ENCODE data around the gene EHF. TPM values are rescaled to one million over a fixed set of nuclear protein-coding genes. Genes with fewer than 3 reads are reported as not detected.
A peak's percentile ranks its signal among the peaks of the same experiment; 100 is the strongest.

EHF gene
- total and polyA plus RNA-seq, 9 of the 15 experiments (the other 6 are each of a cell fraction or from before 2014, with no cell fraction given): 0.04 to 0.54 (median 0.37) TPM

DNA sequence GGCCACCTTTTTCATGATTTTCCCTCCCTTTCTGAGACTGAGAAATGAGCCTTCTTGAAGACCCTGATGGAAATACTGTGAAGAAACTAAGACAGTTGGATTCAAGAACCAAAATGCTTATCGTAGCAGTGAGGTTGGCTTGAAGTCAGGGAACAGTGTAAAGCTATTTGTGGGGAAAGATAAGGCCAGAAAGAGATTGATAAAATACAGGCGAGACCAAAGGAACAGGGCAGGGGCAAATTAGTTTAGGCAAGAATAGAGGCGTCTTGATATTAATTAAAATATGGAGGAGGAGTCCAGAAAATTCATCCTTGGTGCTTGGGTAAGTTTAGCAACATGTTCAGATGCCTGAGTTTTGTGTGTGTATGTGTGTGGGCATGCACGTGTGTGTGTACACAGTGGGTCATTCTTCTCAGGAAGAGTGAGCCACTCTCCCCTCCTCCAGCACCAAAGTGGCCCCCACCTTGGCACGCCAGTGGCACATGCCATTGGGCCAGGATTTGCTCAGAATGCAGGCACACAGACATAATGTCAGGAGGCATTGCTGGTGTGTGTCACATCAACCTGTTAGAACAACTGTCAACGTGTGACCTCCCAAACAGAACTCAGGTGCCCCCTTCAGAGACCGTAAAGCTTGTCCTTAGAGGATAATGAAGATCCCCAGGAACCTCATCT is 3.9 kb upstream of the EHF start (continued):
- TF ChIP-seq, protein P1, sequence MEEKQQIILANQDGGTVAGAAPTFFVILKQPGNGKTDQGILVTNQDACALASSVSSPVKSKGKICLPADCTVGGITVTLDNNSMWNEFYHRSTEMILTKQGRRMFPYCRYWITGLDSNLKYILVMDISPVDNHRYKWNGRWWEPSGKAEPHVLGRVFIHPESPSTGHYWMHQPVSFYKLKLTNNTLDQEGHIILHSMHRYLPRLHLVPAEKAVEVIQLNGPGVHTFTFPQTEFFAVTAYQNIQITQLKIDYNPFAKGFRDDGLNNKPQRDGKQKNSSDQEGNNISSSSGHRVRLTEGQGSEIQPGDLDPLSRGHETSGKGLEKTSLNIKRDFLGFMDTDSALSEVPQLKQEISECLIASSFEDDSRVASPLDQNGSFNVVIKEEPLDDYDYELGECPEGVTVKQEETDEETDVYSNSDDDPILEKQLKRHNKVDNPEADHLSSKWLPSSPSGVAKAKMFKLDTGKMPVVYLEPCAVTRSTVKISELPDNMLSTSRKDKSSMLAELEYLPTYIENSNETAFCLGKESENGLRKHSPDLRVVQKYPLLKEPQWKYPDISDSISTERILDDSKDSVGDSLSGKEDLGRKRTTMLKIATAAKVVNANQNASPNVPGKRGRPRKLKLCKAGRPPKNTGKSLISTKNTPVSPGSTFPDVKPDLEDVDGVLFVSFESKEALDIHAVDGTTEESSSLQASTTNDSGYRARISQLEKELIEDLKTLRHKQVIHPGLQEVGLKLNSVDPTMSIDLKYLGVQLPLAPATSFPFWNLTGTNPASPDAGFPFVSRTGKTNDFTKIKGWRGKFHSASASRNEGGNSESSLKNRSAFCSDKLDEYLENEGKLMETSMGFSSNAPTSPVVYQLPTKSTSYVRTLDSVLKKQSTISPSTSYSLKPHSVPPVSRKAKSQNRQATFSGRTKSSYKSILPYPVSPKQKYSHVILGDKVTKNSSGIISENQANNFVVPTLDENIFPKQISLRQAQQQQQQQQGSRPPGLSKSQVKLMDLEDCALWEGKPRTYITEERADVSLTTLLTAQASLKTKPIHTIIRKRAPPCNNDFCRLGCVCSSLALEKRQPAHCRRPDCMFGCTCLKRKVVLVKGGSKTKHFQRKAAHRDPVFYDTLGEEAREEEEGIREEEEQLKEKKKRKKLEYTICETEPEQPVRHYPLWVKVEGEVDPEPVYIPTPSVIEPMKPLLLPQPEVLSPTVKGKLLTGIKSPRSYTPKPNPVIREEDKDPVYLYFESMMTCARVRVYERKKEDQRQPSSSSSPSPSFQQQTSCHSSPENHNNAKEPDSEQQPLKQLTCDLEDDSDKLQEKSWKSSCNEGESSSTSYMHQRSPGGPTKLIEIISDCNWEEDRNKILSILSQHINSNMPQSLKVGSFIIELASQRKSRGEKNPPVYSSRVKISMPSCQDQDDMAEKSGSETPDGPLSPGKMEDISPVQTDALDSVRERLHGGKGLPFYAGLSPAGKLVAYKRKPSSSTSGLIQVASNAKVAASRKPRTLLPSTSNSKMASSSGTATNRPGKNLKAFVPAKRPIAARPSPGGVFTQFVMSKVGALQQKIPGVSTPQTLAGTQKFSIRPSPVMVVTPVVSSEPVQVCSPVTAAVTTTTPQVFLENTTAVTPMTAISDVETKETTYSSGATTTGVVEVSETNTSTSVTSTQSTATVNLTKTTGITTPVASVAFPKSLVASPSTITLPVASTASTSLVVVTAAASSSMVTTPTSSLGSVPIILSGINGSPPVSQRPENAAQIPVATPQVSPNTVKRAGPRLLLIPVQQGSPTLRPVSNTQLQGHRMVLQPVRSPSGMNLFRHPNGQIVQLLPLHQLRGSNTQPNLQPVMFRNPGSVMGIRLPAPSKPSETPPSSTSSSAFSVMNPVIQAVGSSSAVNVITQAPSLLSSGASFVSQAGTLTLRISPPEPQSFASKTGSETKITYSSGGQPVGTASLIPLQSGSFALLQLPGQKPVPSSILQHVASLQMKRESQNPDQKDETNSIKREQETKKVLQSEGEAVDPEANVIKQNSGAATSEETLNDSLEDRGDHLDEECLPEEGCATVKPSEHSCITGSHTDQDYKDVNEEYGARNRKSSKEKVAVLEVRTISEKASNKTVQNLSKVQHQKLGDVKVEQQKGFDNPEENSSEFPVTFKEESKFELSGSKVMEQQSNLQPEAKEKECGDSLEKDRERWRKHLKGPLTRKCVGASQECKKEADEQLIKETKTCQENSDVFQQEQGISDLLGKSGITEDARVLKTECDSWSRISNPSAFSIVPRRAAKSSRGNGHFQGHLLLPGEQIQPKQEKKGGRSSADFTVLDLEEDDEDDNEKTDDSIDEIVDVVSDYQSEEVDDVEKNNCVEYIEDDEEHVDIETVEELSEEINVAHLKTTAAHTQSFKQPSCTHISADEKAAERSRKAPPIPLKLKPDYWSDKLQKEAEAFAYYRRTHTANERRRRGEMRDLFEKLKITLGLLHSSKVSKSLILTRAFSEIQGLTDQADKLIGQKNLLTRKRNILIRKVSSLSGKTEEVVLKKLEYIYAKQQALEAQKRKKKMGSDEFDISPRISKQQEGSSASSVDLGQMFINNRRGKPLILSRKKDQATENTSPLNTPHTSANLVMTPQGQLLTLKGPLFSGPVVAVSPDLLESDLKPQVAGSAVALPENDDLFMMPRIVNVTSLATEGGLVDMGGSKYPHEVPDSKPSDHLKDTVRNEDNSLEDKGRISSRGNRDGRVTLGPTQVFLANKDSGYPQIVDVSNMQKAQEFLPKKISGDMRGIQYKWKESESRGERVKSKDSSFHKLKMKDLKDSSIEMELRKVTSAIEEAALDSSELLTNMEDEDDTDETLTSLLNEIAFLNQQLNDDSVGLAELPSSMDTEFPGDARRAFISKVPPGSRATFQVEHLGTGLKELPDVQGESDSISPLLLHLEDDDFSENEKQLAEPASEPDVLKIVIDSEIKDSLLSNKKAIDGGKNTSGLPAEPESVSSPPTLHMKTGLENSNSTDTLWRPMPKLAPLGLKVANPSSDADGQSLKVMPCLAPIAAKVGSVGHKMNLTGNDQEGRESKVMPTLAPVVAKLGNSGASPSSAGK (IDR thresholded peaks at IDR 0.05): no peak; the same call in 1 of the 2 replicates
- TF ChIP-seq MEF2A (IDR thresholded peaks at IDR 0.05; ENCODE audit: control insufficient read depth, low read depth, low read length) (no peak), EP400 (IDR thresholded peaks at IDR 0.05) (no peak), EWSR1 (IDR thresholded peaks at IDR 0.05; ENCODE audit: borderline replicate concordance, low read depth, partially characterized antibody) (no peak), CHD2 (IDR thresholded peaks at IDR 0.05; ENCODE audit: low read depth, low read length) (no peak), ZNF282 (CRISPR knock-in tag; IDR thresholded peaks at IDR 0.05) (no peak), ZNF124 (CRISPR knock-in tag; IDR thresholded peaks at IDR 0.05) (no peak), SMARCE1 (IDR thresholded peaks at IDR 0.05) (peak; percentile 73; the same call in 1 of the 2 replicates), SRF (CRISPR knock-in tag; IDR thresholded peaks at IDR 0.05) (no peak), KDM2B (CRISPR knock-in tag; IDR thresholded peaks at IDR 0.05) (no peak), OTX1 (CRISPR knock-in tag; IDR thresholded peaks at IDR 0.05) (no peak), RAD21 (CRISPR knock-in tag; conservative IDR thresholded peaks at IDR 0.05 in 1 of 2, IDR thresholded peaks at IDR 0.05 in 1 of 2) (no peak), BMI1 (IDR thresholded peaks at IDR 0.05; ENCODE audit: low read length) (no peak), ZNF584 (CRISPR knock-in tag; IDR thresholded peaks at IDR 0.05; ENCODE audit: low read depth) (no peak), HDGF (IDR thresholded peaks at IDR 0.05) (no peak), KLF16 (IDR thresholded peaks at IDR 0.05) (peak; percentile 16; the same call in 1 of the 2 replicates), ETV5 (CRISPR knock-in tag; IDR thresholded peaks at IDR 0.05; ENCODE audit: low read depth) (no peak)
- TF ChIP-seq, protein P2, sequence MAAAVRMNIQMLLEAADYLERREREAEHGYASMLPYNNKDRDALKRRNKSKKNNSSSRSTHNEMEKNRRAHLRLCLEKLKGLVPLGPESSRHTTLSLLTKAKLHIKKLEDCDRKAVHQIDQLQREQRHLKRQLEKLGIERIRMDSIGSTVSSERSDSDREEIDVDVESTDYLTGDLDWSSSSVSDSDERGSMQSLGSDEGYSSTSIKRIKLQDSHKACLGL (CRISPR knock-in tag; IDR thresholded peaks at IDR 0.05; ENCODE audit: borderline replicate concordance, poor library complexity, severe bottlenecking): no peak

All from K562 (cell line).